BE2C (cell line): Measurements from ENCODE around the gene CRHR1.

ENCODE experiments used
- DNase-seq: peaks from one replicate; pipeline ENCODE4 v3.0.0-alpha.2; 2020
- H3K27me3 ChIP-seq: fragments of 250-450 bp; sonication (Bioruptor Pico); 2 replicates; pipeline ENCODE4 v1.5.1; 2020; ENCODE audit warnings: mild to moderate bottlenecking
- H3K36me3 ChIP-seq: fragments of 250-450 bp; sonication (Bioruptor Pico); 2 replicates; pipeline ENCODE4 v1.5.1; 2020; ENCODE audit warnings: mild to moderate bottlenecking
- H3K4me1 ChIP-seq: fragments of 250-450 bp; sonication (Bioruptor Pico); 2 replicates; pipeline ENCODE4 v1.5.1; 2020
- H3K4me3 ChIP-seq: 2 replicates; pipeline ENCODE4 v1.5.1; 2011; ENCODE audit warnings: low read depth, low read length
- H3K9me3 ChIP-seq: fragments of 250-450 bp; sonication (Bioruptor Pico); 2 replicates; pipeline ENCODE4 v1.5.1; 2020
- CTCF ChIP-seq: IDR thresholded peaks from 2 replicates; pipeline ENCODE4 v1.5.1; 2012; ENCODE audit warnings: mild to moderate bottlenecking, low read depth, low read length

CRHR1 gene

DNA sequence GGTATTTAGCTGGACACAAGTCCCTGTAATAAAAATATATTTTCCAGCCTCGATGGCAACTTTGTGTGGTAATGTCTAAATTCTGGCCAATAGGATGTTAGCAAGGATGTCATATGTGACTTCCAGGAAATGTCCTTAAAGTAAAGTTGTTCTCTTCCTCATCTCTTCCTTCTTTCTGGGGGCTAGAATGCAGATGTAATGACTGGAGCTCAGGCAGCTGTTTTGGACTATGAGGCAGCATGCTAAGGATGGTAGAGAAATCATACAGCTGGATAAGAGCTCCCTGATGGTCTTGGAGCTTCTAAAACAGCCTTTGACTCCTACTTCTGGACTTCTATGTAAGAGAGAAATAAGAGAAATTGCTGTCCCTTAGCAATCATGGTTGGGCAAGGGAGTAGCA lies 93.3 kb downstream of the CRHR1 start:
- H3K36me3 ChIP-seq, result no peaks in the 10 kb centered on the region
- no peak for DNase-seq
- no peaks in the 10 kb centered on the region for H3K4me1 ChIP-seq
- H3K9me3 ChIP-seq, result no peaks in the 10 kb centered on the region
- H3K27me3 ChIP-seq, result no peaks in the 10 kb centered on the region
- no peak overlapping the region for H3K4me3 ChIP-seq
- TF ChIP-seq CTCF, result no peak

GRCh38 chr17:45883063-45883462 lies 98.9 kb downstream of the CRHR1 start:
- no peak for TF ChIP-seq CTCF
- no peak for DNase-seq
- Histone ChIP-seq H3K27me3 (no peaks in the 10 kb centered on the region), H3K9me3 (no peaks in the 10 kb centered on the region), H3K36me3 (no peaks in the 10 kb centered on the region), H3K4me1 (no peaks in the 10 kb centered on the region), H3K4me3 (no peak overlapping the region)
